Mesendoderm (in vitro differentiated cells): ENCODE measurements around the gene PDE4D.

Source experiments
- DNase-seq: peaks from one replicate; pipeline ENCODE4 v3.0.0; 2013
- H2AK5ac ChIP-seq: 2 replicates; pipeline ENCODE4 v1.6.1; 2013; ENCODE audit warnings: low read length, inconsistent platforms
- H2BK120ac ChIP-seq: 2 replicates; pipeline ENCODE4 v1.6.1; 2013; ENCODE audit warnings: low read depth, mild to moderate bottlenecking, low read length, moderate library complexity, mixed read lengths
- H2BK15ac ChIP-seq: replicated peaks from 2 replicates; pipeline ENCODE4 v1.6.1; 2013; ENCODE audit warnings: low read depth, mild to moderate bottlenecking, moderate library complexity
- H2BK5ac ChIP-seq: 2 replicates; pipeline ENCODE4 v1.6.1; 2013; ENCODE audit warnings: low read length, inconsistent platforms
- H3K18ac ChIP-seq: 2 replicates; pipeline ENCODE4 v1.6.1; 2013; ENCODE audit warnings: mild to moderate bottlenecking, low read length, mixed read lengths
- H3K23ac ChIP-seq: one replicate; pipeline ENCODE4 v1.6.1; 2013; ENCODE audit warnings: low read length
- H3K27ac ChIP-seq: 2 replicates; pipeline ENCODE4 v1.5.1; 2013; ENCODE audit warnings: low read depth, mild to moderate bottlenecking, inconsistent platforms, low read length, moderate library complexity
- H3K27me3 ChIP-seq: 2 replicates; pipeline ENCODE4 v1.6.1; 2013; ENCODE audit warnings: low read length, control low read depth, mild to moderate bottlenecking, inconsistent platforms; ENCODE audit not compliant: insufficient read depth, poor library complexity
- H3K36me3 ChIP-seq: 2 replicates; pipeline ENCODE4 v1.6.1; 2013; ENCODE audit warnings: low read length, inconsistent platforms; ENCODE audit not compliant: control insufficient read depth, insufficient read depth
- H3K4ac ChIP-seq: one replicate; pipeline ENCODE4 v1.6.1; 2013; ENCODE audit warnings: low read depth, mild to moderate bottlenecking, low read length, moderate library complexity
- H3K4me1 ChIP-seq: 2 replicates; pipeline ENCODE4 v1.6.1; 2013; ENCODE audit warnings: low read depth, low read length, inconsistent platforms; ENCODE audit not compliant: control insufficient read depth
- H3K4me2 ChIP-seq: 2 replicates; pipeline ENCODE4 v1.6.1; 2013; ENCODE audit warnings: low read length
- H3K4me3 ChIP-seq: 2 replicates; pipeline ENCODE4 v1.5.1; 2013; ENCODE audit warnings: mild to moderate bottlenecking, low read length
- H3K56ac ChIP-seq: one replicate; pipeline ENCODE4 v1.6.1; 2013; ENCODE audit warnings: low read length
- H3K79me1 ChIP-seq: 2 replicates; pipeline ENCODE4 v1.6.1; 2013; ENCODE audit warnings: low read length, inconsistent platforms
- H3K79me2 ChIP-seq: 2 replicates; pipeline ENCODE4 v1.6.1; 2013; ENCODE audit warnings: mild to moderate bottlenecking, low read length; ENCODE audit not compliant: control insufficient read depth, insufficient read depth
- H3K9ac ChIP-seq: 2 replicates; pipeline ENCODE4 v1.6.1; 2013; ENCODE audit warnings: low read length, inconsistent platforms
- H4K5ac ChIP-seq: one replicate; pipeline ENCODE4 v1.6.1; 2013; ENCODE audit warnings: low read length
- H4K8ac ChIP-seq: one replicate; pipeline ENCODE4 v1.6.1; 2013; ENCODE audit warnings: low read depth, mild to moderate bottlenecking, control low read depth, low read length, moderate library complexity
- WGBS: extraction: QIAGEN DNeasy Blood & Tissue Kit; methylation state at CpG from one replicate; pipeline ENCODE4 v1.1.7; 2013; ENCODE audit warnings: low lambda C conversion rate, missing lambda C conversion rate; ENCODE audit not compliant: insufficient coverage; ENCODE audit errors: extremely low coverage; 5-methylcytosine and 5-hydroxymethylcytosine counted together

PDE4D gene

DNA sequence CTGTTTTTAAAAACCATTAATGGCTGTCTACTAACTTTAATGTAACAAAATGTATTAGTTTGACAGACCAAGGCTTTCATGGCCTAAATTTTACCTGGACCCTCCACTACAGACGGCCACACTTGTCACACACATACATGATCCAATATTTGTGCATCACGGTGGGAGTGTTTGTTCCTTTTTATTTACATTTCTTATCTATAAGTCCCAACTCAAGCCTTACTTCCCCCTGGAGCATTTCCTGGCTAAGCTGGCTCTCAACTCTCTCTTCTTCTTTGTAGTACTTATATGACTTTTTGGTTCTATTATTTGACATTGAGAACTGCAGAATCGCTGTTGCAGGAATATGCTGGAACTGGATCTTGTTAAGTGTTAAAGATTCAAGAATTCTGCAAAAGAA, 776.2 kb downstream of the PDE4D start:
- Histone ChIP-seq H2AK5ac (no peak overlapping the region), H3K79me2 (no peaks in the 10 kb centered on the region), H3K23ac (no peak overlapping the region), H3K56ac (no peak overlapping the region), H4K5ac (no peak overlapping the region), H3K4me2 (no peak overlapping the region), H3K79me1 (no peaks in the 10 kb centered on the region), H3K27me3 (no peaks in the 10 kb centered on the region), H3K9ac (no peak overlapping the region), H3K4me1 (no peaks in the 10 kb centered on the region), H2BK5ac (no peak overlapping the region), H3K4ac (no peak overlapping the region), H2BK120ac (no peak overlapping the region), H3K27ac (no peak overlapping the region), H3K18ac (no peak overlapping the region), H3K36me3 (no peaks in the 10 kb centered on the region), H3K4me3 (no peak overlapping the region), H2BK15ac (no peak overlapping the region), H4K8ac (no peak overlapping the region)
- DNase-seq: no peak
- WGBS: no CpG with 5 or more reads among the region's 3 CpGs

DNA sequence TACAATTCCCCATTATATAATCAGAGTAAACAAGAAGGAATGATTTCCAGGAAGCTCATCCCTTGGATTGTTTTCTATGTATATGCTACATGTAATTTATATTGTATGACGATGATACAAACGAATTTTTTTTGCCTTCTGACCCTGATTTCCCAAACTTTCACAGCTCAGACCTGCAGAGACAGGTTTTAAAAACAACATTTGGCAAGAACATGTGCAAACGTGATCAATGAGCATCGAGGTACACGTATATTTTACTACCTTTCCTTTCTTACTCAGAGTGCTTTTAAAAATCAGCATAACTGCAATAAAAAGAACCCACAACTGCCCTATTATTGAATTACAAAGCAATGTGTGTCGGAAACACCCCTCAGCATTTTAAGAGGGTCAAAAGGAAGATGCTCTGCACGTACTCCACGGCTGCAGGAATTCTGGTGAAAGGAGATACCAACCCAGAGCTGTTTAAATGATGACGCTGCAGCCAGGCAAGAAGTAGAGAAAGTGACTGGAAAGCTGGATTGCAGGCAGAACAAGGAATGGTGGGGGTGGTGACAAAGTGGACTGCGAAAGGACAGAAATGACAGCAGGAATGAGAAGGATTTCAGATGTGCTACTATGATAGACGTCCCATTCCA, 777.2 kb downstream of the PDE4D start:
- no peak overlapping the region for H4K5ac ChIP-seq
- H2BK5ac ChIP-seq: no peak overlapping the region
- no peak overlapping the region for H3K18ac ChIP-seq
- H2AK5ac ChIP-seq: no peak overlapping the region
- no peak overlapping the region for H4K8ac ChIP-seq
- no peak for DNase-seq
- no peak overlapping the region for H3K27ac ChIP-seq
- H3K79me1 ChIP-seq: no peaks in the 10 kb centered on the region
- H3K36me3 ChIP-seq: no peaks in the 10 kb centered on the region
- no peak overlapping the region for H3K4me2 ChIP-seq
- no peaks in the 10 kb centered on the region for H3K4me1 ChIP-seq
- no peak overlapping the region for H2BK15ac ChIP-seq
- H3K4ac ChIP-seq: no peak overlapping the region
- no CpG with 5 or more reads among the region's 11 CpGs for WGBS
- H3K23ac ChIP-seq: no peak overlapping the region
- no peak overlapping the region for H3K9ac ChIP-seq
- H3K79me2 ChIP-seq: no peaks in the 10 kb centered on the region
- no peaks in the 10 kb centered on the region for H3K27me3 ChIP-seq
- H2BK120ac ChIP-seq: no peak overlapping the region
- H3K4me3 ChIP-seq: no peak overlapping the region
- no peak overlapping the region for H3K56ac ChIP-seq

DNA sequence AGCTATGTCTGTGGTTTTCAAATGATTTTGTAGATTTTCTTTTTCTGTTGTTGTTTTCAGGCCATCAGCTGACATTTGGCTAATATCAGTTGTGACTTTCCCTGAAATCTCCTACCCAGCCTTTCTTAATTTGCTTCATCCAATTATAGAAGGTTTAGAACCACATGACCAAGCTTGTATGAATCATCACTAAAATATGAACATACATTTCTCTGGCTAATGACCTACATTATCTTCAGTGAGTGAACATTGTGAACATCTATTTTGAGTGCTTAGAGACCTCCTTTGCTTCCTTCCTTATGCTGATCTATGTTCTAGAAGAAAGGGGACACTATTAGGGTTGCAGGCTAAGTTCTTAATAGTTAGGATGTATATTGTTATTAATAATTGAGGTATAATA, 778.2 kb downstream of the PDE4D start:
- no peaks in the 10 kb centered on the region for H3K4me1 ChIP-seq

DNA sequence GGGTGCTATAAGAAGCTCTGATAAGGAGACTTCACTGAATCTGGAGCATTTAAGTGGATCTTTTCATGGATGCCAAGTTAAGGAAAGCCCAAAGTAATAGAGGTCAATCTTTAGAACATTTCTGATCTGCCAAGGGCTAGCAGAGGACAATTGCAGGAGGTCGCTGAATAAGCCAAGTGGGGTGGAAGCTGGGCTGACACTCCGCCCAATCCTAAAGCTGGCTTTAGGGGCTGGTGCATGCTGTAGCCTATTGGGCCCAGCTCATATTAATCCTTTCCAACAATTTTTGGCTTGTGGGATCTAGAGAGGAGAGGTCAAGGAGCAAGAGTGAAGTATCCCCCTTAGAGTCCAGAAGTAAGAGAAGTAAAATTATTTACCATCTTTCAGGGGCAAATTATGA, 784.1 kb downstream of the PDE4D start:
- Histone ChIP-seq H3K36me3 (no peaks in the 10 kb centered on the region), H3K9ac (no peak overlapping the region), H3K79me2 (no peaks in the 10 kb centered on the region), H3K18ac (no peak overlapping the region), H3K27me3 (no peaks in the 10 kb centered on the region), H3K56ac (no peak overlapping the region), H4K5ac (no peak overlapping the region), H2BK5ac (no peak overlapping the region), H3K4me2 (no peak overlapping the region), H2AK5ac (no peak overlapping the region), H4K8ac (no peak overlapping the region), H2BK15ac (no peak overlapping the region), H3K4ac (no peak overlapping the region), H3K23ac (no peak overlapping the region), H2BK120ac (no peak overlapping the region), H3K79me1 (no peaks in the 10 kb centered on the region), H3K27ac (no peak overlapping the region), H3K4me3 (no peak overlapping the region), H3K4me1 (no peaks in the 10 kb centered on the region)
- no CpG with 5 or more reads among the region's 2 CpGs for WGBS
- no peak for DNase-seq

More for the DNA sequence above, 778.2 kb downstream of the PDE4D start:
- H3K23ac ChIP-seq: no peak overlapping the region
- no peak overlapping the region for H3K4me3 ChIP-seq
- no peaks in the 10 kb centered on the region for H3K27me3 ChIP-seq
- H3K4ac ChIP-seq: no peak overlapping the region
- H3K79me1 ChIP-seq: no peaks in the 10 kb centered on the region
- no peak overlapping the region for H2AK5ac ChIP-seq
- no peak overlapping the region for H4K8ac ChIP-seq
- H2BK120ac ChIP-seq: no peak overlapping the region
- no peaks in the 10 kb centered on the region for H3K79me2 ChIP-seq
- no peak overlapping the region for H2BK15ac ChIP-seq
- no peak overlapping the region for H3K18ac ChIP-seq
- H2BK5ac ChIP-seq: no peak overlapping the region
- no peak overlapping the region for H4K5ac ChIP-seq
- H3K9ac ChIP-seq: no peak overlapping the region
- no peaks in the 10 kb centered on the region for H3K36me3 ChIP-seq
- H3K56ac ChIP-seq: no peak overlapping the region
- no peak overlapping the region for H3K27ac ChIP-seq
- DNase-seq: no peak
- no peak overlapping the region for H3K4me2 ChIP-seq

DNA sequence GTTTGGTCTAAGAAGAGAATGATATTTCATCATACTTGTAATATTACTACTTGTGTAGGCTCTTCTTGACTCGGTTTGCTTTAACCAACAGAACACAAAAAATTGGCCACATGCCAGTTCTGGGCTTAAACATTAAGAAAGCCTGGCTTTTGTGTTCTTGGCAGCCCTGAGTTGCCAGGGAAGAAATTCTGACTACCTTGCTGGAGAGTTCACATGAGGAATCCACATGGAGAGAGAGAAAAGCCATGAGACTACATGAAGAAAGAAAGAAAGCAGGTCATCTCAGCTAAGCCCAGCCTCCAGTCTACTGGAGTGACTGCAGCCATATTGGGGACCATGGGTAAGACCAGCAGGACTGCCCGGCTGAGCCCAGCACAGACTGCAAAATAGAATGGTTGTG, 785.8 kb downstream of the PDE4D start:
- Histone ChIP-seq H2AK5ac (no peak overlapping the region), H3K4me1 (no peaks in the 10 kb centered on the region), H3K36me3 (no peaks in the 10 kb centered on the region), H2BK5ac (no peak overlapping the region), H3K4ac (no peak overlapping the region), H3K79me1 (no peaks in the 10 kb centered on the region), H3K27ac (no peak overlapping the region), H3K9ac (no peak overlapping the region), H3K4me2 (no peak overlapping the region), H4K5ac (no peak overlapping the region), H3K56ac (no peak overlapping the region), H3K79me2 (no peaks in the 10 kb centered on the region), H3K23ac (no peak overlapping the region), H4K8ac (no peak overlapping the region), H2BK120ac (no peak overlapping the region), H3K18ac (no peak overlapping the region), H3K4me3 (no peak overlapping the region), H3K27me3 (no peaks in the 10 kb centered on the region), H2BK15ac (no peak overlapping the region)
- DNase-seq: no peak
- WGBS: no CpG with 5 or more reads among the region's 2 CpGs

DNA sequence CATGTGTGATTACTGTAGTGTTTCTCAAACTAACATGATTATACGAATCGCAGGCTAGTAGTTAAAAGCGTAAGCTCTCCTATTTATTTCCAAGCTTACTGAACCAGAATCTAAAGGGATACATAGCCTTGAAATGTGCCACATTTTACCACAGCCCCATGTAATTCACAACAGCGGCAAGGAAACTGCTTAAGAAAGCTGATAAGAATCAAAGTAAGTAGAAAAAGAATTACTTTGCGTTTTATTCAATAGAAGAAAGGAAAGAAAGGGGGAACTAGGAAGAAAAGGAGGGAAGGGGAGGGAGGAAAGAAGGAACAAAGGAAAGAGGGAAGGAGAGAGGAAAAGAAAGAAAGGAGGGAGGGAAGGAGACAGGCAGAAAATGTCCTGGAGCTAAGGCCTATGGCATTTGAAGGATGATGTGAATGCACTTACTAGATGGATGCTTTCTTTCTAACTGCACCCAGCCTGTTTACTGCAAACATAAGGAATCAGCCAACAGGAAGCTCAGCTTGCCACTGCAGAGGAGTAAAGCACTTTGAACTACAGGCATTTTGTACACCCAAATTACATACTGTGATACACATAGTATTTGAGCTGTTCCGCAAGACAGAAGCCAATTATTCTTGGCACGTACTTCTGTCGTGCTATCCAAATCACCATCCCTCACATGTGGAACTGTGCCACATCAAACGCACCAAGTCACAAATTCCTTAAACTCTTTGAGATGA, 789.0 kb downstream of the PDE4D start:
- WGBS: no CpG with 5 or more reads among the region's 9 CpGs
- H3K27ac ChIP-seq: no peak overlapping the region

More for the DNA sequence above, 789.0 kb downstream of the PDE4D start:
- peak overlapping the region; percentile 6 for H3K23ac ChIP-seq
- H3K36me3 ChIP-seq: no peaks in the 10 kb centered on the region
- H3K18ac ChIP-seq: no peak overlapping the region
- H3K79me2 ChIP-seq: no peaks in the 10 kb centered on the region
- H3K56ac ChIP-seq: peak overlapping the region; percentile 35
- H3K27me3 ChIP-seq: no peaks in the 10 kb centered on the region
- H4K8ac ChIP-seq: no peak overlapping the region
- no peak overlapping the region for H3K4ac ChIP-seq
- H2AK5ac ChIP-seq: no peak overlapping the region
- H2BK15ac ChIP-seq: no peak overlapping the region
- peak; percentile 71 for DNase-seq
- no peak overlapping the region for H3K9ac ChIP-seq
- H3K4me2 ChIP-seq: no peak overlapping the region
- no peak overlapping the region for H4K5ac ChIP-seq
- H2BK5ac ChIP-seq: no peak overlapping the region
- H2BK120ac ChIP-seq: no peak overlapping the region
- no peaks in the 10 kb centered on the region for H3K4me1 ChIP-seq
- no peak overlapping the region for H3K4me3 ChIP-seq
- H3K79me1 ChIP-seq: no peaks in the 10 kb centered on the region
